ENCODE measurements around the gene HINT1.
"Not testable (repeated sequence)": the region's sequence is repeated elsewhere in the genome, so short reads cannot be mapped to it uniquely, and the experiment has no call there.

HINT1 gene

DNA sequence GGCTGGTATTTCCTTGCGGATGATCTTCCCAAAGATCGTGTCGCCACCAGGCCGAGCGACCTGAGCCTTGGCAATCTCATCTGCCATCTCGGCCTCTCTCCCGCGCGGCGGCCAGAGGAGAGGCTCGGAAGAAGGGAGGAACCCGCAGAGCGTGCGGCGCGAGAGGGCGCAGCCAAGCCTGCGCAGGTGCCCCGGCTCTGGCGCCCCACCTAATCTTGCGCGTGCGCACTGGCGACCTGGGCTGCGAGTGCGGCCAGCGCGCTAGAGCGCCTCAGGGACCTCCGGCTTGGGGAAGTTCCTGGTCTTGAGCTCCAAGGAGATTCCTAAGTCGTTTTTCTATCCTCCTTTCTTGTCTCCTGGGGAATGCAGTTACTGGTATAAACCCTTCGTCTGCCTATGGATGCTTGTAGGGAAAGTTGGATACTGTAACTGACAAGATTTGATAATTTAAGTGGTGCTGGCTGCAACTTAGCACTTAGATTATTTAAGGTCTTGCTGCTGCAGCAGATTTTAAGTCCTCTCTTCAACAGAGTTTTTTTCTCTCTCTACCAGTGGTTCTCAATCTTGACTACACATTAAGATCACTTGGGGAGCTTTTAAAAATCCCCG is at the start of gene HINT1:
Gene HINT1, minus strand, starts transcription at position 138 of the 609 bp plus-strand sequence. Its CDS starts 51 bp downstream, at position 87.
- peak; percentile 70 for DNase-seq

GRCh38 chr5:131214609-131215227 is 49.7 kb upstream of the HINT1 start:
- peak; percentile 48 for DNase-seq

- DNase-seq: no peak
Measured at GRCh38 chr5:131212471-131213021, 47.5 kb upstream of the HINT1 start.

- no peak for DNase-seq
Measured at GRCh38 chr5:131211669-131212068, 46.6 kb upstream of the HINT1 start.

DNA sequence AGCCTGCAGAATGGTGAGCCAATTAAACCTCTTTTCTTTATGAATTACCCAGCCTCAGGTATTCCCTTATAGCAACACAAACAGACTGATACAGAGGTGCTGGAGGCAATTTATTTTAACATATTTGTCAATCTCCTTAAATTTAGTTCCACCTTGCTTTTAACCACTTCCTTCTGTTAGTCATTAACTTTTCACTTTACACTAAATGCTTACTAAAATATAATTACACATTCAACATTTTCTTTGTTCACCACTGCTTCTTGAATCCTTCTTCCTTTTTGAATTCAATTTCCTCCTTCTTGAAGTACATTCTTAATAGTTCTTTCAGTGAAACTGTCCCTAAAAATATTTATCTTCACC is 45.1 kb upstream of the HINT1 start:
- no peak for DNase-seq

GRCh38 chr5:131209506-131210150 is 44.6 kb upstream of the HINT1 start:
- DNase-seq: peak; percentile 83

DNA sequence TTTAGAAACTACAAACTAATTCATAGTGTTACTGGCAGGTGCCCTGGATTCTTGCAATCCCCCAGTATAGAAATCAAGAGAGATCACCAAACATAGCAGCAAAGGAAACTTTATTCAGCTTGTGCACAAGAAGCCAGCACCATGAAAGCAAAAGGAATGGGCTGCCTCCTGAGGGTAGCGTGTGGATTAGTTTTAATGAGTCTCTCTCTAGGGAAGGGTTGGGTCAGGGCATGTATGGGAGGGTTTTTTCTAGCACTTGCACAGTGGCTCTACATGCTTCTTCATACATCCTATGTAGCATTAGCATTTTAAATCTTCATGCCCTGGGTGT is 44.1 kb upstream of the HINT1 start:
- no peak for DNase-seq

DNA sequence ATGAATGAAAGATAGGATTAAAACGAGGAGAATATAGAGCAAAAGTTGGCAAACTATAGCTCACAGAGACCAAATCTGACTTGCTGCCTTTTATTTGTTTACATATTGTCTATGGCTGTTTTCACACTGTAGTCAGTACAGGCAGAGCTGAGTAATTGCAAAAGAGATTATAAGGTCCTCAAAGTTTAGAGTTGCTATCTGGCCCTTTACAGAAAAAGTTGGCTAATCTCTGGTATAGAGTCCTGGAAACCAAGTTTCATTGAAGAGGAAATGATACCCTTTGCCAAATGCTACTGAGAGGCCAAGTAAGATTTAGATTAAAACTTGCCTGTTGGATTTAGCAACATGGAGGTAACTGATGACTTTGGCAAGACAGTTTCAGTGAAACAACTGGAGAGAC is 41.7 kb upstream of the HINT1 start:
- DNase-seq: no peak

DNA sequence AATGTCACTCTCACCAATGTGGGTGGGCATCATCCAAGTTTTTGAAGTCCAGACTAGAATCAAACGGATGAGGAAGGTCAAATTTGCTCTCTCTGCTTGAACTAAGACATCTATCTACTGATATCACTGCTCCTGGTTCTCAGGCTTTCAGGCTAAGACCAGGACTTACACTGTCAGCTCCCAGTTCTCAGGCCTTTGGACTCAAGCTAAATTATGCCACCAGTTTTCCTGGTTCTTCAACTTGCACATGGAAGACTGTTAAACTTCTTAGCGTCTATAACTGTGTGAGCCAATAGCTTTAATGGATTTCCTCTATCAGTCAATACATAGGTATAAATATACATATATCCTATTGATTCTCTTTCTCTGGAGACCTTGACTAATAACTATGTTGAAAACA is 41.0 kb upstream of the HINT1 start:
- no peak for DNase-seq

GRCh38 chr5:131204964-131205363 is 39.9 kb upstream of the HINT1 start:
- no peak for DNase-seq

GRCh38 chr5:131200560-131200959 is 35.5 kb upstream of the HINT1 start:
- DNase-seq: no peak

- DNase-seq: no peak
Measured at GRCh38 chr5:131198625-131199024, 33.6 kb upstream of the HINT1 start.

DNA sequence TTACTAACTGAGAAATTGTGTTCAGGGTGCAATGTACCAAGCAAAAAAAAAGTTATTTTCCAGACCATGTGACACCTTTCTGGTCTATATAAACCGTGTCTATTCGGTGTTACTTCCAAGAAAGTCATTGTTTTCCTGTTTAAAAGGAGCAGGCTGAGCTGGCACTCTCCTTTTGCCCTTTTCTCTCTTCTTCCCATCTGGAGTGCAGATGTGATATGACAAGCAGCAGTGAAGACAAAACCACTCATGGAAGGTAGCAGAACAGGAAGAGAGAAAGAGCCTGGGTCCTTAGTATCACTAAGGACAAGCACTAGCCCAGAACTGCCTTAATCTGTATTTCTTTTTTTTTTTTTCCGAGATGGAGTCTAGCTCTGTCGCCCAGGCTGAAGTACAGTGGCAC is 31.3 kb upstream of the HINT1 start:
- DNase-seq: no peak

GRCh38 chr5:131195696-131196095 is 30.6 kb upstream of the HINT1 start:
- no peak for DNase-seq

DNA sequence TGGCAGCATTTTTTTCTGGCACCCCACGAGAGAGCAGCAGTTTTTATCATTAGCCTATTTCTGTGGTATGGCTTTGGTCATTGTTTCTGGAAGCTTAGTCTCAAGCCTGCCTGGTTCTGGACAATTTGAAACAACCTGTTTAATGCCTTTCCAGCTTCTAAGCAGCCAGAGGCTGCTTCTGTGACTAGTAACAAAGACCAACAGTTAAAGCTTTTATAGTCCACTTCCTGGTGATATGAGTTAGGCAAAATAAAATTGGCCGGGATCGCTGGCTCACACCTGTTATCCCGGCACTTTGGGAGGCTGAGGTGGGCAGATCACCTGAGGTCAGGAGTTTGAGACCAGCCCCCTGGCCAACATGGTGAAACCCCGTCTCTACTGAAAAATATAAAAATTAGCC is 29.7 kb upstream of the HINT1 start:
- DNase-seq: no peak

DNA sequence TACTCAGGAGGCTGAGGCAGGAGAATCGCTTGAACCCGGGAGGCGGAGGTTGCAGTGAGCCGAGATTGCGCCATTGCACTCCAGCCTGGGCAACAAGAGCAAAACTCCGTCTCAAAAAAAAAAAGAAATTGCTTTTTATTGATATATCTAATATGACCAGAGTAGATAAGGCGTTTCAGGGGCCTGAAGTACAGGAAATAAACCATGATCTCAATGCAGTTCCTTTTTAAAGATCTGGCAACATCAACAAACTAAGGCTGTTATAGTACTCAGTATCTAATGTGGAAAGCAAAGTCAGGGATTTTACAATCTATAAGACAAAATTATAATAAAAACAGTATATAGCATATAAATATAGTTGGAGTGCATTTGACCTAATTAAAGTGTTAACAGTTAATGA is 28.8 kb upstream of the HINT1 start:
- DNase-seq: not testable (repeated sequence)

DNA sequence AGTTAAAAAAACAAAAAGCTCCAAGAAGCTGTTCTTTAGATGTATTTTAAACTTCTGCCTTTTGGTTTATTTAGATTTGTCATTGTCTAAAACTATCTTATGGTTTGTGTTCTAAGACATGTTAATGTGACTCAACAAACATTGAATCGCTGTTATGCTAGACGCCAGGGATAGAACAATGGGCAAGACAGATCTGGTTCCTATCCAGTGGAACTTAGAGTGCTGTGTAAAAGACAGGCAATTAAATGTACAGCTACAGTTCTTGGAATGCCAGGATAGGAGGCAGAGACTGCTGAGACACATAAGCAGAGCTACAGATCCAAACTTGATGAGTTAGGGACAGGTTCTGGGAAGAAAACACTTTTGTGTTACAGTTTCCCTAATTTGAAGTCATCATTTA is 28.1 kb upstream of the HINT1 start:
- no peak for DNase-seq

- DNase-seq: no peak
Measured at GRCh38 chr5:131186561-131187256, 21.7 kb upstream of the HINT1 start.

DNA sequence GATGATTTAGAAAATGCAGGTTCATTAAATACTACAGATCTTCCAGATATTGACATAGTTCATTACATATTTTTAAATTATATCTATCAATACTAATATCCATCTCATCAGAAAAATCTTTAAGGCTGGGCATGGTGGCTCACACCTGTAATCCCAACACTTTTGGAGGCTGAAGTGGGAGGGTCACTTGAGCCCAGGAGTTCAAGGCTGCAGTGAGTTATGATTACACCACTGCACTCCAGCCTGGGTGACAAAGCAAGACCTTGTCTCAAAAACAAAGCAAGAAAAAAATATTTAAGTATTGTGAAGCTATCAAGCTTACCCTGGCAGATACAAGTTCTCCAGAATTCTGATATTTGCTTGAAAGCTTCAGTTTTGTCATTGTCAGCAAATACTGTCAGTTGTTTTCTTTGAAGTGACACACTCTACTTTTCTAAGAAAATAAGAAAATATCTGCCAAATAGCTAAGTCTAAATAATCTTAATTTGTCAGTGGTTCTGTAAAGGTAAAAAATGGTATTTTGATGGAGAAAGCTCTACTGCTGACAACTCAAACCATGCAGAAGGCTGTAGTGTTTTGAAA is 20.6 kb upstream of the HINT1 start:
- DNase-seq: no peak

DNA sequence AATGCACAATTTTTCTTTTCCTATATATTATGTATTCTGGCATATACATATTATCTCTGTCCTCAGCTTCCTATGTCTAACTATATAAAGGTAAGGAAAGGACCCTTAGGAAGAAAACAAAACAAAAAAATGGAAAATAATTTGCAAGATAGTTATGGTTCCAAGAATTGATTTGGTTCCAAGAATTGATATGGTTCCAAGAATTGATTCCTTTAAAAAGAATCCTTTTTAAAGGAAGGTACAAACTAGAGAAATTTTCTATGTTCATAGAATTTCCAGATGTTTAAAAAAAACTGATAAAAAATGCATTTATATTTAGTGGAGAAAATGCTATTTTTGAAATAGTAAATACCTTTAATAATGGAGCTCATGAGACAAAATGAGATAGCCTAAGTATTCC is 17.8 kb upstream of the HINT1 start:
- DNase-seq: no peak

DNA sequence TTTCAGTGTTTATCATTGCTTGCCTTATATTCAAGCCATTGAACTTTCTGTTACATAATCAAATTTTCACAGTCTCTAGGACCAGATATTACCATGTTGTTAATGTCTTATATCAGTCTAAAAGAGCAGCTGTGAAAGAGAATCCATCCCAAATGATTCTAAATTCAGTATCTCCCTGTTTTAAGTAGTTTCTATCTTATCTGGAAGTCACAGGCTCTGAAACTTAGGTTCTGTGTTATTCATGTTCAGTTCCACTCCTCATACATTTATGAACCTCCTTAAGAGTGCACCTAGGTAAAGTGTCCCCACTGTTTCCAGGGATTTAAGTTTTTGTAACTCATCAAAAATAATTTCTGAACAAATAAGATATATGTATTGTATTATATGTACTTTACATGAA is 15.4 kb upstream of the HINT1 start:
- DNase-seq: no peak

DNA sequence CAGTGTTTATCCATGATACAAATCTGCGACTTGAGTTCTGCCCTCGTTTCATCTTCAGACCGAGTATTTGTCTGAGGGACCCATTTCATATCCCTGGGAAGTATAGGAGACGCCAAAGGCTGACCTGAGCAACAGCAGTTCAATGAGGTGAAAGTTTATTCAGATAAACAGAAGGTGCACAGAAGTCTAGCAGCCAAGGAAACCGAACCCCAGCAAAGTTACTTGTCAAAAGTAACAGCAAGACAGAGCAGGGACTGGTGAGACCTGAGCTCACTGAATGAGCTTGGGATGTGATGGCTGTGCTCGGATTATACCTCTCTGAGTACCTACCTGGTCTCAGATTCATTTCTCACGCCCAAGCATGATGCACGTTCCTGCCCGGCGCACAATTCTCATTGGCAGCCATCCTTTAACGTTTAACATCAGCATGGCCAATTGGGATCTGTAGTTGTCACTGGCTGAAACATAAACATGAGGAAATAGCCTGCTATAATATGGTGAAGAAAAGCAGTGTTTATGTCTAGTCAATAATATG is 6.3 kb upstream of the HINT1 start:
- DNase-seq: no peak
